ENCODE measurements around the gene SDHC. TPM values are rescaled to one million over a fixed set of nuclear protein-coding genes. Genes with fewer than 3 reads are reported as not detected.
A peak's percentile ranks its signal among the peaks of the same experiment; 100 is the strongest.

The SDHC gene
- total RNA-seq, 1 experiment from 2014 or later: 192 TPM

- intact Hi-C loops (cut with micrococcal nuclease): no loop called here
- Histone ChIP-seq H3K9ac (ENCODE audit: low read length) (peak overlapping the region; percentile 81), H3K27ac (ENCODE audit: low read depth, low read length) (peak overlapping the region; percentile 95), H3K9me2 (ENCODE audit: insufficient read depth) (no peaks in the 10 kb centered on the region), H3K36me3 (ENCODE audit: control insufficient read depth in 1 of 2, insufficient read depth in 2 of 2, low read length in 2 of 2) (no peaks in the 10 kb centered on the region), H3K79me2 (ENCODE audit: insufficient read depth, low read length) (no peaks in the 10 kb centered on the region), H3K27me3 (ENCODE audit: insufficient read depth, low read length) (no peaks in the 10 kb centered on the region), H3K4me1 (ENCODE audit: control insufficient read depth in 1 of 2, insufficient read depth in 2 of 2, low read length in 2 of 2) (peaks cover 9 to 25% of the 10 kb centered on the region in 2 experiments), H2AFZ (ENCODE audit: low read depth, low read length, poor library complexity, severe bottlenecking) (peak overlapping the region; percentile 48), H3K4me2 (ENCODE audit: low read length) (peak overlapping the region; percentile 75), H4K20me1 (ENCODE audit: insufficient read depth) (no peaks in the 10 kb centered on the region), H3K9me3 (ENCODE audit: control insufficient read depth in 1 of 2, insufficient read depth in 1 of 2, low read depth in 1 of 2, low read length in 2 of 2) (no peaks in the 10 kb centered on the region), H3K4me3 (replicated peaks in 1 of 2; ENCODE audit: low read depth in 1 of 2, low read length in 2 of 2) (peak overlapping the region; percentile 63 to 66)
- ChIA-PET POLR2A (interaction anchor here (1.2 kb wide), 1 partner anchor 9 kb away, joined by 3 read pairs; no protein-coding TSS in a partner anchor), CTCF (interaction anchor here (0.9 kb wide), 1 partner anchor 174 kb away, joined by 3 read pairs; the partner anchor contains the start of gene TOMM40L), RAD21 (ENCODE audit: low non-redundant PET in 1 of 2, low total read pairs in 2 of 2, uncharacterized antibody in 2 of 2, unreplicated experiment in 2 of 2) (no interaction called here)
- peak; percentile 83 for ATAC-seq
- peak; percentile 88 for DNase-seq (ENCODE audit: low read depth, low spot score)
- no TSS peak for BruUV-seq (replicated peaks)
- TF ChIP-seq EZH2phosphoT487 (IDR thresholded peaks at IDR 0.05; ENCODE audit: borderline replicate concordance) (no peak), SIN3A (IDR thresholded peaks at IDR 0.05; ENCODE audit: low read depth) (no peak), FOSL1 (IDR thresholded peaks at IDR 0.05; ENCODE audit: low read depth) (no peak), JUND (IDR thresholded peaks at IDR 0.05) (no peak), POLR2A (IDR thresholded peaks at IDR 0.05; ENCODE audit: borderline replicate concordance, extremely low read depth, insufficient read depth, insufficient read length) (peak; percentile 92), POLR2AphosphoS5 (IDR thresholded peaks at IDR 0.05; ENCODE audit: low read depth, low read length) (peak; percentile 83), CEBPB (IDR thresholded peaks at IDR 0.05; ENCODE audit: low read depth) (no peak), EGR1 (IDR thresholded peaks at IDR 0.05; ENCODE audit: low read depth) (no peak), TCF7L2 (IDR thresholded peaks at IDR 0.05; ENCODE audit: borderline replicate concordance, extremely low read depth, insufficient read depth, insufficient read length) (peak; percentile 10), SP1 (IDR thresholded peaks at IDR 0.05; ENCODE audit: low read depth) (no peak), ZBTB33 (IDR thresholded peaks at IDR 0.05; ENCODE audit: extremely low read depth, insufficient replicate concordance, low read length) (no peak), ZFX (IDR thresholded peaks at IDR 0.05) (peak; percentile 94; the same call in 1 of the 2 replicates), SRF (IDR thresholded peaks at IDR 0.05; ENCODE audit: low read depth) (no peak), EZH2 (IDR thresholded peaks at IDR 0.05) (no peak), ELF1 (IDR thresholded peaks at IDR 0.05; ENCODE audit: borderline replicate concordance, low read depth) (no peak; the same call in 1 of the 2 replicates)
- TF ChIP-seq, protein P1, sequence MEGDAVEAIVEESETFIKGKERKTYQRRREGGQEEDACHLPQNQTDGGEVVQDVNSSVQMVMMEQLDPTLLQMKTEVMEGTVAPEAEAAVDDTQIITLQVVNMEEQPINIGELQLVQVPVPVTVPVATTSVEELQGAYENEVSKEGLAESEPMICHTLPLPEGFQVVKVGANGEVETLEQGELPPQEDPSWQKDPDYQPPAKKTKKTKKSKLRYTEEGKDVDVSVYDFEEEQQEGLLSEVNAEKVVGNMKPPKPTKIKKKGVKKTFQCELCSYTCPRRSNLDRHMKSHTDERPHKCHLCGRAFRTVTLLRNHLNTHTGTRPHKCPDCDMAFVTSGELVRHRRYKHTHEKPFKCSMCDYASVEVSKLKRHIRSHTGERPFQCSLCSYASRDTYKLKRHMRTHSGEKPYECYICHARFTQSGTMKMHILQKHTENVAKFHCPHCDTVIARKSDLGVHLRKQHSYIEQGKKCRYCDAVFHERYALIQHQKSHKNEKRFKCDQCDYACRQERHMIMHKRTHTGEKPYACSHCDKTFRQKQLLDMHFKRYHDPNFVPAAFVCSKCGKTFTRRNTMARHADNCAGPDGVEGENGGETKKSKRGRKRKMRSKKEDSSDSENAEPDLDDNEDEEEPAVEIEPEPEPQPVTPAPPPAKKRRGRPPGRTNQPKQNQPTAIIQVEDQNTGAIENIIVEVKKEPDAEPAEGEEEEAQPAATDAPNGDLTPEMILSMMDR (IDR thresholded peaks at IDR 0.05 in 2 of 3, conservative IDR thresholded peaks at IDR 0.05 in 1 of 3; ENCODE audit: borderline replicate concordance in 1 of 3, insufficient read depth in 1 of 3, low read depth in 2 of 3, low read length in 2 of 3): peak in 2 of 3 experiments; percentile 54 to 61; a peak in 4 of 6 replicates
- TF ChIP-seq, protein P2, sequence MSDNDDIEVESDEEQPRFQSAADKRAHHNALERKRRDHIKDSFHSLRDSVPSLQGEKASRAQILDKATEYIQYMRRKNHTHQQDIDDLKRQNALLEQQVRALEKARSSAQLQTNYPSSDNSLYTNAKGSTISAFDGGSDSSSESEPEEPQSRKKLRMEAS (IDR thresholded peaks at IDR 0.05): peak; percentile 45
- TF ChIP-seq, protein P3, sequence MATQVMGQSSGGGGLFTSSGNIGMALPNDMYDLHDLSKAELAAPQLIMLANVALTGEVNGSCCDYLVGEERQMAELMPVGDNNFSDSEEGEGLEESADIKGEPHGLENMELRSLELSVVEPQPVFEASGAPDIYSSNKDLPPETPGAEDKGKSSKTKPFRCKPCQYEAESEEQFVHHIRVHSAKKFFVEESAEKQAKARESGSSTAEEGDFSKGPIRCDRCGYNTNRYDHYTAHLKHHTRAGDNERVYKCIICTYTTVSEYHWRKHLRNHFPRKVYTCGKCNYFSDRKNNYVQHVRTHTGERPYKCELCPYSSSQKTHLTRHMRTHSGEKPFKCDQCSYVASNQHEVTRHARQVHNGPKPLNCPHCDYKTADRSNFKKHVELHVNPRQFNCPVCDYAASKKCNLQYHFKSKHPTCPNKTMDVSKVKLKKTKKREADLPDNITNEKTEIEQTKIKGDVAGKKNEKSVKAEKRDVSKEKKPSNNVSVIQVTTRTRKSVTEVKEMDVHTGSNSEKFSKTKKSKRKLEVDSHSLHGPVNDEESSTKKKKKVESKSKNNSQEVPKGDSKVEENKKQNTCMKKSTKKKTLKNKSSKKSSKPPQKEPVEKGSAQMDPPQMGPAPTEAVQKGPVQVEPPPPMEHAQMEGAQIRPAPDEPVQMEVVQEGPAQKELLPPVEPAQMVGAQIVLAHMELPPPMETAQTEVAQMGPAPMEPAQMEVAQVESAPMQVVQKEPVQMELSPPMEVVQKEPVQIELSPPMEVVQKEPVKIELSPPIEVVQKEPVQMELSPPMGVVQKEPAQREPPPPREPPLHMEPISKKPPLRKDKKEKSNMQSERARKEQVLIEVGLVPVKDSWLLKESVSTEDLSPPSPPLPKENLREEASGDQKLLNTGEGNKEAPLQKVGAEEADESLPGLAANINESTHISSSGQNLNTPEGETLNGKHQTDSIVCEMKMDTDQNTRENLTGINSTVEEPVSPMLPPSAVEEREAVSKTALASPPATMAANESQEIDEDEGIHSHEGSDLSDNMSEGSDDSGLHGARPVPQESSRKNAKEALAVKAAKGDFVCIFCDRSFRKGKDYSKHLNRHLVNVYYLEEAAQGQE (IDR thresholded peaks at IDR 0.05; ENCODE audit: low read depth): no peak
- TF ChIP-seq, protein P4, sequence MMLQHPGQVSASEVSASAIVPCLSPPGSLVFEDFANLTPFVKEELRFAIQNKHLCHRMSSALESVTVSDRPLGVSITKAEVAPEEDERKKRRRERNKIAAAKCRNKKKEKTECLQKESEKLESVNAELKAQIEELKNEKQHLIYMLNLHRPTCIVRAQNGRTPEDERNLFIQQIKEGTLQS (IDR thresholded peaks at IDR 0.05): peak; percentile 98; the same call in 1 of the 2 replicates
These were observed 85.2 kb downstream of the SDHC start for GRCh38 chr1:161399257-161399998.

Measured in HCT116 (cell line).